NCI-H510A treated with DMSO at 0.1 percent for 48 hours (cell line): ENCODE measurements around the gene PANK4.
"Not testable (repeated sequence)": the region's sequence is repeated elsewhere in the genome, so short reads cannot be mapped to it uniquely, and the experiment has no call there.

Experiments used
- DNase-seq: peaks from one replicate; lab custom pipeline; 2025; lab: John Stamatoyannopoulos, UW

PANK4 gene

DNA sequence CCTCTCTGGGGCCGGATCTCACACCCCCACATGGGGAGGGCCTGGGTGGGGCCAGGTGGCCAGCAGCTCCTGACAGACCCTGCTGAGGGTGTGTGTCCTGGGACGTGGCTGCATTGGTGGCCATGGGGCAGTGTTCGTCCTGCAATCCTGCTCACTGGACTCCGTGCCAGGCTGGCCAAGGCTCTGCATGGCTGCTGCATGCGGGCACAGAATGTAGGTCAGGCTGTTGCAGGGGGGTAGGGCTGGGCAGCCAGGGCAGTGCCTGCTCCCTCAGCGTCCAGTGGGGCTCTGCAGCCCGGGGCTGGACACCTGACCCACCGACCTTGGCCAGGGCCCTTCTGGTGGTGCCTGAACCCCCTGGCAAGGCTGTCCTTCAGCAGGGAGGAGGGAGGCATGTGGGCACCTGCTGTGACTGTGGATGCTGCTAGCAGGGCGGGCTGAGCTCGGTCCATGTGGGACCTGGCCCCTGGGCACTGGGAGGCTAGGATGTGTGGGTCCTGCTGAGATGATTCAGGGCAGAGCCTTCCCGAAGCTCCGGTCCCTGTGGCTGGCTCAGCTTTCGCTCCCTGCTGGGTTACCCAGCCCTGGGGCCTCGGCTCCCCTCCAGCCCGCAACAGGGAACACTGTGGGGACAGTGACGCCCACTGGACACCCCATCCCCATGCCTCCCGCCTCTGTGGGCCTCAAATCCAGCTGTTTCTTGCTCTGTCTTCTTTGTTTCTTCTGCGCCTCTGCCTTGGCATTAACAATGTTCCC lies 65.2 kb downstream of the PANK4 start:
- no peak for DNase-seq

DNA sequence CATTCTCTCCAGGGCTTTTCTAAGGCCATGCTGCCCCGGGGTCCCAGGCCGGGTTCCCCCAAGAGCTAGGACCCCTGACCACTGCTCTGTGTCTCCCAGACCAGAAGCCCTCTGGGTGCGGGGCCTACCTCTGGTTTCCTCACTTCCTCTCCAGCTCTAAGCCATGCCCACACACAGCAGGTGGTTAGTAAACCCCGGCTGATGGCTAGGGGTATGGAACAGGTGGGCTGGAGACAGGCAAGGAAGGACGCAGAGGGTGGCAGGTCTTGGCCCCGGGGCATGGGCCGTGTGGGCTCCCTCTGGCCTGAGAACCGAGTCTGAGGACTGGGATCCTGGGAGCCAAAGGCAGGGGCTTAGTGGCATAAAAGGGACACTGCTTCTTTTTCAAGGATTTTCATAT lies 66.2 kb downstream of the PANK4 start:
- DNase-seq: no peak

DNA sequence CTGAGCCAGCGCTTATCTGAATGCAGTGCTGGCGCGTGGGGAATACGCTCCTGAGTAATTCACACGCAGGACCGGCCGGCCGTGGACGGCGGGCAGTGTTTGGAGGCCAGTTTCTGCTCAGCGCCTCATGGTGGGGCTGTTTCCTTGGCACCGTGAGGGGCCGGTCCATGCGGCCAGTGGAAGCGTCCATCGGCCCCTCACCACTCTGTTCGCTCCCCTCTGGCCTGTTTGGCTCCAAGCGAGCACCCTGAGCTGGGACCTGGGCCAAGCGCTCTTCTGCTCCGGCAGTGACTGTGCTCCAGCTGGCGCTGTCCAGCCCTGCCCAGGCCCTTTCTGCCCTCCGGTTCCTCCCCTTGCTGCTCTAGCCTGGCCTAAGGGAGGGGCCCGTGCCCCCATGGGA lies 66.6 kb downstream of the PANK4 start:
- no peak for DNase-seq

DNA sequence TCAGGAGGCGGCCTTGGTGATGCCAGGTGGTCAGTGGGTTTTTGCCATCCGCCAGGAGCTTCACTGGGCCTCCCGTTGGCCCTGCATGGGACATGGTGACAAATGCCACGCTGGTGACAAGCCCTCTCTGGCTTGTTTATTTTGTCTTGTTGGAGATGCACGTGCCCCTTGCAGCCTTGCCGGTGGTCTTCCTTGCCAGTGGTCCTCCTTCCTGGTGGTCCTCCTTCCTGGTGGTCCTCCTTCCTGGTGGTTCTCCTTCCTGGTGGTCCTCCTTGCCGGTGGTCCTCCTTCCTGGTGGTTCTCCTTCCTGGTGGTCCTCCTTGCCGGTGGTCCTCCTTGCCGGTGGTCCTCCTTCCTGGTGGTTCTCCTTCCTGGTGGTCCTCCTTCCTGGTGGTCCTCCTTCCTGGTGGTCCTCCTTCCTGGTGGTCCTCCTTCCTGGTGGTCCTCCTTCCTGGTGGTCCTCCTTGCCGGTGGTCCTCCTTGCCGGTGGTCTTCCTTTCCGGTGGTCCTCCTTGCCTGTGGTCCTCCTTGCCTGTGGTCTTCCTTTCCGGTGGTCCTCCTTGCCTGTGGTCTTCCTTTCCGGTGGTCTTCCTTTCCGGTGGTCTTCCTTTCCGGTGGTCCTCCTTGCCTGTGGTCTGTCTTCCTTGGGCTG lies 67.2 kb downstream of the PANK4 start:
- not testable (repeated sequence) for DNase-seq

DNA sequence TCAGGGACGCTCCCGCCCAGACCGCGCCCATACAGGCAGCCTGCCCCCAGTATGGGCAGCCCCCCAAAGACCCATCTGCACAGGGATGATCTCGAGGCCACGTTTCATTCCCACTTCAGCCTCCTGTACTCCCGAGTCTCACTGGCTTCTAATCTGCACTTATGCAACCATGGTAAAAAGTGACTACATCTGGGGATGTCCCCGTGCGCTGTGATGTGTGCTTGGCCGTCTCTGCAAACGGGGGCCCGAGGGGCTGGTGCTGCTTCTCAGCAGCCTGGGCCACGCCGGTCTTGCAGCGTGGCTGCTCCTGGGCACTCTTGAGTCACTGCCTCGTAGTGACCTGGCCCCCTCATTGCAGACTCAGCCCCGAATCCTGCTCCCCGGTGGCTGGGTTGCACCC lies 67.7 kb downstream of the PANK4 start:
- DNase-seq: no peak
